Tibial nerve (tissue), 4 donors: Measurements from ENCODE around the gene EXD3. TPM values are rescaled to one million over a fixed set of nuclear protein-coding genes. Genes with fewer than 3 reads are reported as not detected.

Source experiments
- DNase-seq, 2 donors: peaks; one replicate each; pipeline ENCODE4 v3.0.0-alpha.2; 2019; ENCODE audit warnings: low spot score in 2 of 2
- H3K27ac ChIP-seq, 4 donors: fragments of 200-600 bp; sonication (generic) in 3 of 4; one replicate each; pipeline ENCODE4 v1.5.1; 2017 to 2019; ENCODE audit warnings: mild to moderate bottlenecking in 1 of 4
- H3K27me3 ChIP-seq, 2 donors: fragments of 200-600 bp; sonication (generic) in 1 of 2; one replicate each; pipeline versions ENCODE4 v1.5.1 to v1.6.0; 2017 to 2019
- H3K36me3 ChIP-seq, 3 donors: fragments of 200-600 bp; sonication (generic); one replicate each; pipeline ENCODE4 v1.5.1; 2018 to 2019
- H3K4me1 ChIP-seq, 4 donors: fragments of 200-600 bp; sonication (generic) in 3 of 4; one replicate each; pipeline ENCODE4 v1.5.1; 2017 to 2019
- H3K4me3 ChIP-seq, 4 donors: fragments of 200-600 bp; sonication (generic) in 3 of 4; one replicate each; pipeline ENCODE4 v1.5.1; 2017 to 2019; ENCODE audit warnings: mild to moderate bottlenecking in 1 of 4, moderate library complexity in 1 of 4
- H3K9me3 ChIP-seq, 4 donors: fragments of 200-600 bp; sonication (generic) in 3 of 4; one replicate each; pipeline ENCODE4 v1.5.1; 2017 to 2019
- CTCF ChIP-seq, 5 experiments: fragments of 200-600 bp in 3 of 5; fragments of 450-650 bp in 2 of 5; sonication (generic) in 3 of 5; IDR thresholded peaks; one replicate each; pipeline ENCODE4 v1.5.1; 2016 to 2019; ENCODE audit warnings: antibody characterized with exemption in 5 of 5, mild to moderate bottlenecking in 3 of 5, moderate library complexity in 2 of 5
- EP300 ChIP-seq, 2 donors: sonication (generic); formaldehyde crosslinking; IDR thresholded peaks; one replicate each; pipeline ENCODE4 v1.6.1; 2017; ENCODE audit warnings: antibody characterized with exemption in 2 of 2, mild to moderate bottlenecking in 1 of 2
- POLR2A ChIP-seq, 2 donors: fragments of 450-650 bp; IDR thresholded peaks; one replicate each; pipeline ENCODE4 v1.6.1; 2017; ENCODE audit warnings: antibody characterized with exemption in 2 of 2, mild to moderate bottlenecking in 2 of 2, moderate library complexity in 2 of 2
- WGBS, 2 donors: methylation state at CpG; one replicate each; pipeline ENCODE4 v1.1.5; 2018; 5-methylcytosine and 5-hydroxymethylcytosine counted together
- total RNA-seq, 4 donors: library from RNA; depleted of rRNA; stranded (reverse); fragments of >200 nt; gene quantifications; one replicate each; pipeline ENCODE4 v1.1.0, GENCODE V29; 2016

The EXD3 gene
- total RNA-seq, 4 donors from 2014 or later: 27.6 to 99.9 (median 55.2) TPM

- H3K4me3 ChIP-seq: peak overlapping the region in 2 of 4 donors; percentile 18 to 49
- WGBS, 2 donors: 45 to 58% methylated on average over 24 of the region's 24 CpGs
- DNase-seq: no peak
Measured at GRCh38 chr9:137296670-137297664, 126.0 kb downstream of the EXD3 start.

DNA sequence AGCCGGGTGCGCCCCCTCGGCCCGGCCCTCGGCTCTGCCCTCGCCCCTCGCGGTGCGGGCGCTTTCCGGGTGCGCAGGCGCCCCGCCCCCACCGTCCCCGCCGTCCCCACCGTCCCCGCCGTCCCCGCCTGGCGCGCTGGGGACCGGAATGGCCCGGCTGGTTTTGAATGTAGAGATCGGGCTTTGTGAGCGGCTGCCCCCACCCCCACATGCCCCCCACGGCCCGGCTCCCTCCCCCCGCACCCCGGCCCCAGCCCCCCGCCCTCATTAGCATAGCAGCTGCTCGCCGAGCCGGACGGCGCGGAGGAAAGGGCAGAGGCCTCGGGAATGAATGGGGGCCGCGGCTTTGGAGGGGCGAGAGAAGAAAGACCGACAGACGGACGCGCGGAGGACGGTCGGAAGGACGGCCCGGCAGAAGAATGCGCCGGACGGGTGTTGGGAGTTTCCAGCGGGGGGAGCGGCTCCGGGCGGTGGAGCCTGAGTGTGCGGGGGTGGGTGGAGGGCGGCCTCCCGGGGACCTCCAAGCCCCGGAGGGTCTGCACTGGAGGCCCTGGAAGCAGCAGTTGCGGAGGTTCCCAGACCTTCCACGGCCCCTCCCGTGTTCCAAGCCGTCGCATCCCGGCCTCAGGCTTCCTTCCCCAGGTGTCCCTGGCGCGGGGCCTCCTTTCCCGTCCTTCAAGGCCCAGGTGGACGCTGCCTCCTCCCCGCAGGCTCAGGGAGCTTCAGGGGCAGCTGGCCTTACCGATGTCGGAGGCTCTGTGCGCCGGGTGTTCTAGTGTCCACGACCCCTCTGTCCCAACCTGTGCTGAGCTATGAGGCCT, 126.9 kb downstream of the EXD3 start:
- H3K9me3 ChIP-seq: peaks cover 0 to 7% (median 0%) of the 10 kb centered on the region in 4 donors
- no peaks in the 10 kb centered on the region for H3K36me3 ChIP-seq
- H3K27me3 ChIP-seq: peaks cover 0 to 86% of the 10 kb centered on the region in 2 donors
- 6% methylated on average over 31 to 41 of the region's 78 CpGs for WGBS, 2 donors
- TF ChIP-seq EP300 (IDR thresholded peaks at IDR 0.05) (no peak), CTCF (IDR thresholded peaks at IDR 0.05) (no peak), POLR2A (IDR thresholded peaks at IDR 0.05) (no peak)
- H3K4me1 ChIP-seq: peaks cover 0 to 55% (median 14%) of the 10 kb centered on the region in 4 donors
- peak overlapping the region in 3 of 4 donors; percentile 11 to 49 (median 18) for H3K4me3 ChIP-seq
- peak overlapping the region in 3 of 4 donors; percentile 1 to 80 (median 71) for H3K27ac ChIP-seq
- DNase-seq: no peak

More at GRCh38 chr9:137296670-137297664, 126.0 kb downstream of the EXD3 start:
- Histone ChIP-seq H3K36me3 (no peaks in the 10 kb centered on the region), H3K4me1 (peaks cover 0 to 61% (median 16%) of the 10 kb centered on the region in 4 donors), H3K27me3 (peaks cover 0 to 87% of the 10 kb centered on the region in 2 donors), H3K9me3 (peaks cover 0 to 7% (median 0%) of the 10 kb centered on the region in 4 donors), H3K27ac (peak overlapping the region in 3 of 4 donors; percentile 1 to 80 (median 71))
- TF ChIP-seq EP300 (IDR thresholded peaks at IDR 0.05): peak in 1 of 2 donors; percentile 20
- no peak for TF ChIP-seq CTCF (IDR thresholded peaks at IDR 0.05)

GRCh38 chr9:137295238-137295811, 127.6 kb downstream of the EXD3 start:
- H3K27me3 ChIP-seq: peaks cover 0 to 80% of the 10 kb centered on the region in 2 donors

More at GRCh38 chr9:137295238-137295811, 127.6 kb downstream of the EXD3 start:
- H3K9me3 ChIP-seq: peaks cover 0 to 7% (median 0%) of the 10 kb centered on the region in 4 donors
- peak overlapping the region in 3 of 4 donors; percentile 11 to 49 (median 36) for H3K4me3 ChIP-seq
- peak overlapping the region in 2 of 4 donors; percentile 71 to 80 for H3K27ac ChIP-seq
- H3K36me3 ChIP-seq: no peaks in the 10 kb centered on the region
- TF ChIP-seq EP300 (IDR thresholded peaks at IDR 0.05) (no peak), CTCF (IDR thresholded peaks at IDR 0.05) (peak; percentile 36 to 93 (median 85)), POLR2A (IDR thresholded peaks at IDR 0.05) (no peak)
- H3K4me1 ChIP-seq: peaks cover 0 to 47% (median 7%) of the 10 kb centered on the region in 4 donors
- WGBS, 2 donors: 9% methylated on average over 7 of the region's 76 CpGs; no CpG with 5 or more reads in 1 of the 2 donors
- no peak for DNase-seq
